Ovary (tissue), 9 donors: ENCODE measurements around the gene TMED10. TPM values are rescaled to one million over a fixed set of nuclear protein-coding genes. Genes with fewer than 3 reads are reported as not detected.
A peak's percentile ranks its signal among the peaks of the same experiment; 100 is the strongest.
"Not testable (repeated sequence)": the region's sequence is repeated elsewhere in the genome, so short reads cannot be mapped to it uniquely, and the experiment has no call there.

ENCODE experiments used
- DNase-seq, 5 donors: peaks; one replicate each; pipeline ENCODE4 v3.0.0-alpha.2; 2019 to 2020
- H3K27ac ChIP-seq, 2 donors: fragments of 200-600 bp; one replicate each; pipeline versions ENCODE4 v1.5.1 to v1.8.0; 2019 to 2022
- H3K27me3 ChIP-seq: fragments of 200-600 bp; one replicate; pipeline ENCODE4 v1.8.0; 2022
- H3K36me3 ChIP-seq: fragments of 200-600 bp; sonication (generic); one replicate; pipeline ENCODE4 v1.5.1; 2019
- H3K4me1 ChIP-seq: one replicate; pipeline ENCODE4 v1.8.1; 2013; ENCODE audit warnings: mild to moderate bottlenecking, moderate library complexity; ENCODE audit not compliant: insufficient read depth
- H3K4me3 ChIP-seq: fragments of 200-600 bp; sonication (generic); one replicate; pipeline ENCODE4 v1.5.1; 2017
- H3K9me3 ChIP-seq, 2 donors: fragments of 200-600 bp in 1 of 2; sonication (generic) in 1 of 2; one replicate each; pipeline versions ENCODE4 v1.5.1 to v1.8.1; 2013 to 2019; ENCODE audit warnings: mild to moderate bottlenecking in 1 of 2, moderate library complexity in 1 of 2
- EP300 ChIP-seq: sonication (generic); formaldehyde crosslinking; IDR thresholded peaks from one replicate; pipeline ENCODE4 v1.6.1; 2017; ENCODE audit warnings: antibody characterized with exemption
- POLR2A ChIP-seq: fragments of 450-650 bp; IDR thresholded peaks from one replicate; pipeline ENCODE4 v1.6.1; 2017; ENCODE audit warnings: antibody characterized with exemption, mild to moderate bottlenecking, moderate library complexity
- WGBS, 3 donors: extraction: QIAGEN DNeasy Blood & Tissue Kit in 1 of 3; methylation state at CpG; one replicate each; pipeline versions ENCODE4 v1.1.5 to v1.1.7; 2013 to 2017; 5-methylcytosine and 5-hydroxymethylcytosine counted together
- intact Hi-C, 4 donors: fragments of 100-400 bp; cut with DNase I; formaldehyde crosslinking; loops; one replicate each; pipeline versions ENCODE4 v1.11.0 to v1.15.1; 2022 to 2023
- polyA plus RNA-seq, 2 donors: library from polyadenylated mRNA; stranded (reverse); fragments of 200-250 nt in 1 of 2; fragments of 350-450 nt in 1 of 2; fragmentation: Illumina TruSeq in 1 of 2; extraction: RNeasy Lipid Tissue Mini Kit (QIAGEN cat#74804) in 1 of 2; gene quantifications; one replicate each; pipeline ENCODE4 v1.2.3, GENCODE V29; 2013 to 2014
- total RNA-seq, 7 donors: library from RNA; depleted of rRNA in 2 of 7; stranded (reverse); fragments of >200 nt in 2 of 7; fragmentation: NEBNext Ultra II Directional in 3 of 7; extraction: Animal tissue kit (Norgen Biotek cat#: 25700) in 3 of 7; gene quantifications; one replicate each; pipeline versions ENCODE4 v1.1.0 to v1.2.4, GENCODE V29; 2016 to 2023
- TF ChIP-seq, protein P1 (sequence below), 3 donors: fragments of 450-650 bp in 2 of 3; fragments of 200-600 bp in 1 of 3; IDR thresholded peaks; one replicate each; pipeline versions ENCODE4 v1.5.1 to v1.8.0; 2016 to 2022; ENCODE audit warnings: antibody characterized with exemption in 3 of 3, mild to moderate bottlenecking in 1 of 3
- donor health status: DM: no; HTN: no; CAD: no; lungs with moderate emphysema.
- donor health status: DM: no; HTN: no; CAD: no.
- donor health status: Bipolar disorder and iron deficiency.
- donor health status: DM: yes; HTN: yes; CAD: no.
- donor health status: DM: no; HTN: no; CAD: no.
- donor health status: DM: yes; HTN: yes; CAD: no.

Gene TMED10
- total and polyA plus RNA-seq, 9 donors, result 164 to 446 (median 287) TPM

DNA sequence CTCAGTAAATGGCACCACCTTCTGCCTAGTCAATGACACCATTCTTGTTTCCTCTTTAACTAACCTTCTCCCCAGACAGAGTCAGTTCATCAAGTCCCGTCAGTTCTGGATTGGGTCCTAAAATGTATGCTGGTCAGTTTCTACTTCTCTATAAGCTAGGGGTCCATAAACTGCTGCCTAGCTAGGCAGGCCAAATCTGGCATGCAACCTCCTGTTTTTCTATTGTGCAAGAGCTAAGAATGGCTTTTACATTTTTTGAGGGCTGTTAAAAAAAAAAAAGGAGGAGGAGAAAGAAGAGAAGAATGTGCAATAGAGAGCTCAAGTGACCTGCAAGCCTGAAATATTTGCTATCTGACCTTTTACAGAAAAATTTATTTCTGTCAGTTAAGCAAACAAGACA is 6.4 kb upstream of the TMED10 start:
- peaks cover 9% of the 10 kb centered on the region for H3K4me1 ChIP-seq
- no peaks in the 10 kb centered on the region for H3K27me3 ChIP-seq
- no peaks in the 10 kb centered on the region for H3K36me3 ChIP-seq
- WGBS, 3 donors, result 20 to 26% (median 21%) methylated on average over 1 of the region's 1 CpG
- TF ChIP-seq POLR2A (no peak), EP300 (no peak)
- TF ChIP-seq, protein P1, sequence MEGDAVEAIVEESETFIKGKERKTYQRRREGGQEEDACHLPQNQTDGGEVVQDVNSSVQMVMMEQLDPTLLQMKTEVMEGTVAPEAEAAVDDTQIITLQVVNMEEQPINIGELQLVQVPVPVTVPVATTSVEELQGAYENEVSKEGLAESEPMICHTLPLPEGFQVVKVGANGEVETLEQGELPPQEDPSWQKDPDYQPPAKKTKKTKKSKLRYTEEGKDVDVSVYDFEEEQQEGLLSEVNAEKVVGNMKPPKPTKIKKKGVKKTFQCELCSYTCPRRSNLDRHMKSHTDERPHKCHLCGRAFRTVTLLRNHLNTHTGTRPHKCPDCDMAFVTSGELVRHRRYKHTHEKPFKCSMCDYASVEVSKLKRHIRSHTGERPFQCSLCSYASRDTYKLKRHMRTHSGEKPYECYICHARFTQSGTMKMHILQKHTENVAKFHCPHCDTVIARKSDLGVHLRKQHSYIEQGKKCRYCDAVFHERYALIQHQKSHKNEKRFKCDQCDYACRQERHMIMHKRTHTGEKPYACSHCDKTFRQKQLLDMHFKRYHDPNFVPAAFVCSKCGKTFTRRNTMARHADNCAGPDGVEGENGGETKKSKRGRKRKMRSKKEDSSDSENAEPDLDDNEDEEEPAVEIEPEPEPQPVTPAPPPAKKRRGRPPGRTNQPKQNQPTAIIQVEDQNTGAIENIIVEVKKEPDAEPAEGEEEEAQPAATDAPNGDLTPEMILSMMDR (IDR thresholded peaks at IDR 0.05), result no peak
- no peaks in the 10 kb centered on the region for H3K9me3 ChIP-seq
- peak in 1 of 5 donors; percentile 40 for DNase-seq
- intact Hi-C loops, result no loop called here
- no peak overlapping the region for H3K4me3 ChIP-seq
- H3K27ac ChIP-seq, result no peak overlapping the region

DNA sequence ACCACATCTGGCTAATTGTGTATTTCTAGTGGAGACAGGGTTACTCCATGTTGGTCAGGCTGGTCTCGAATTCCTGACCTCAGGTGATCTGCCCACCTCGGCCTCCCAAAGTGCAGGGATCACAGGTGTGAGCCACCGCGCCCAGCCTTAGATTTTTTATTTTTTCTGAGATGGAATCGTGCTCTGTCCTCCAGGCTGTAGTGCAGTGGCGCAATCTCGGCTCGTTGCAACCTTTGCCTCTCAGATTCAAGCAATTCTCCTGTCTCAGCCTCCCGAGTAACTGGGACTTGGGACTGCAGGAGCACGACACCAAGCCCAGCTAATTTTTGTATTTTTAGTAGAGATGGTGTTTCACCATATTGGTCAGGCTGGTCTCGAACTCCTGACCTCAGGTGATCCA is 5.8 kb upstream of the TMED10 start:
- H3K4me1 ChIP-seq, H3K36me3 ChIP-seq, intact Hi-C loops, DNase-seq, H3K4me3 ChIP-seq, H3K9me3 ChIP-seq, H3K27me3 ChIP-seq, H3K27ac ChIP-seq: not testable (repeated sequence)
- WGBS, 3 donors, result 88 to 96% (median 95%) methylated on average over 11 of the region's 11 CpGs

DNA sequence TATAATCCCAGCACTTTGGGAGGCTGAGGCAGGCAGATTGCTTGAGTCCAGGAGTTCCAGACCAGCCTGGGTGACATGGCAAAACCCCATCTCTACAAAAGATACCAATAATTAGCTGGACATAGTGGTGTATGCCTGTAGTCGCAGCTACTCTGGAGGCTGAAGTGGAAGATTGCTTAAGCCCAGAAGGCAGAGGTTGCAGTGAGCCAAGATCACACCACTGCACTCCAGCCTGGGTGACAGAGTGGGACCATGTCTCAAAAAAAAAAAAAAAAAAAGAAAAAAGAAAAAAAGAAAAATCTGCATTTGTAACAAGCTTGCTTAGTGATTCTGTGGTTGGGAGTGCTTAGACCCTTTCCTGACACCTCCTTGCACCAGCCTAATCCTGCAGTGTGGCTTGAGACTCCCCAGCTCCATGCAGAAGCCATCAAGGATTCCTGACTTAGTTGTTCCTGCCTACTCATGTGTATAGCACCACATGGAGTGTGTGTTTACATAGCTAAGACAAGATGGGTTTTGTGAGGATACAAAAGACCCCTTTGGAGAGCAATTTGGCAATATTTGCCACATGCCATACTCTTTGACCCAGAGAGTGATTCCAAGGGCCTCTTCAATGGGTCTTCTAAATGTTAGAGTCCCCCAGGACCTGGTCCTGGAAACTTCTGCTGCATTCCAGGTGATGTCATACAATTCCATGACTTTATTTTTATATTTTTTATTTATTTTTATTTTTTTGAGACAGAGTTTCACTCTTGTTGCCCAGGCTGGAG is 5.1 kb upstream of the TMED10 start:
- peaks cover 9% of the 10 kb centered on the region for H3K4me1 ChIP-seq
- TF ChIP-seq POLR2A, result no peak
- TF ChIP-seq, protein P1 (IDR thresholded peaks at IDR 0.05), result no peak
- TF ChIP-seq EP300, result no peak
- intact Hi-C loops, result no loop called here
- H3K27ac ChIP-seq, result no peak overlapping the region
- no peaks in the 10 kb centered on the region for H3K36me3 ChIP-seq
- no peaks in the 10 kb centered on the region for H3K27me3 ChIP-seq
- WGBS, 3 donors, result 92 to 100% (median 94%) methylated on average over 1 of the region's 1 CpG
- H3K9me3 ChIP-seq, result no peaks in the 10 kb centered on the region
- H3K4me3 ChIP-seq, result no peak overlapping the region
- no peak for DNase-seq

DNA sequence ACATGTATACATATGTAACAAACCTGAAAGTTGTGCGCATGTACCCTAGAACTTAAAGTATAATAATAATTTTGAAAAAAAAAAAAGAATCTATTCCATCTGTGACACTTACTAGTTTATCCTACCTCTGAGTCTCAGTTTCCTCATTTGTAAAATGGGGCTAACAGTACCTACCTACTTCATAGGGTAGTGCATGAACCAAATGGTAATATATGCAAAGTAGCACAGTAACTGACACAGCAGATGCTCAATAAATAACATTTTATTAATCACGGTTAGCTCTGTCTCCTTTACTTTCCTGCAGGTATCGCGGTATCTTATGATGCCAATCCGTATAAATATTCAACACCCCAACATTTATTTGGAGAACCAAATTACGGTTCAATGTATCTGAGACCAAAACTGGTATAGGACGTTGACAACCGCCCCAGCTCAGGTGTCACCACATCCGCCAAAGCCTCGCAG is 703 bp downstream of the TMED10 start:
- Histone ChIP-seq H3K27me3 (no peaks in the 10 kb centered on the region), H3K36me3 (no peaks in the 10 kb centered on the region), H3K27ac (peak overlapping the region; percentile 62 to 93), H3K4me3 (peak overlapping the region; percentile 92), H3K4me1 (peaks cover 8% of the 10 kb centered on the region), H3K9me3 (no peaks in the 10 kb centered on the region)
- no peak for TF ChIP-seq POLR2A
- TF ChIP-seq, protein P1 (IDR thresholded peaks at IDR 0.05), result no peak
- WGBS, 3 donors, result 4 to 6% (median 6%) methylated on average over 10 of the region's 10 CpGs
- DNase-seq, result no peak
- intact Hi-C loops, result loop anchor here in 1 of 4 donors (5.0 kb wide), 1 partner anchor 102 kb away; the partner anchor contains the start of gene FOS

DNA sequence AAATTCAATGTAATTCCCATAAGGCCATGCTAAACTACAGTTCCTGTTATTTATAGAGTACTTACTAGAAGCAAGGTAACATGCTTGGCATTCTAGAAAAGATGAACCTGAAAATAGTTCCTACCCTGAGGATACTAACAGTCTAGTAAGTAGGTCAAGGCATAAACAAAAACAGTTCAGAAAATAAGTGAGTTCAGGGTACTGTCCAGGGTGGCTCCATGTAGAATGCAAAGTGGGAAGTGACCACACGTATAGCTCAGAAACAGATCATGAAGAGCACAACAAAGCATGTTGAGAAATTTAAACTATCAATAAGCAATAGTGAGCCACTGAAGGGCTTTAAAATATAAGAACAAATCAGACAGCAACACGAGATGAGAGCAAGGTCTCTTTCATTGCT is 2.3 kb downstream of the TMED10 start:
- Histone ChIP-seq H3K4me1 (peaks cover 13% of the 10 kb centered on the region), H3K27ac (no peak overlapping the region), H3K9me3 (no peaks in the 10 kb centered on the region), H3K4me3 (no peak overlapping the region), H3K27me3 (no peaks in the 10 kb centered on the region), H3K36me3 (no peaks in the 10 kb centered on the region)
- TF ChIP-seq, protein P1 (IDR thresholded peaks at IDR 0.05), result no peak
- TF ChIP-seq POLR2A (no peak), EP300 (no peak)
- DNase-seq, result no peak
- 42 to 49% (median 42%) methylated on average over 2 of the region's 2 CpGs for WGBS, 3 donors
- intact Hi-C loops, result no loop called here
